IPS-20b (cell line): Measurements from ENCODE around the gene ESPNL.

Source experiments
- H3K27ac ChIP-seq: one replicate; pipeline ENCODE4 v1.5.1; 2013; ENCODE audit warnings: low read length
- H3K27me3 ChIP-seq: 2 replicates; pipeline ENCODE4 v1.6.1; 2013; ENCODE audit warnings: mild to moderate bottlenecking, low read length, inconsistent platforms; ENCODE audit not compliant: insufficient read depth
- H3K36me3 ChIP-seq: 2 replicates; pipeline ENCODE4 v1.6.1; 2013; ENCODE audit warnings: low read depth, mild to moderate bottlenecking, inconsistent platforms, low read length, moderate library complexity; ENCODE audit not compliant: insufficient read depth
- H3K4me1 ChIP-seq: 2 replicates; pipeline ENCODE4 v1.6.1; 2013; ENCODE audit warnings: mild to moderate bottlenecking, control low read depth, inconsistent platforms, low read length, moderate library complexity; ENCODE audit not compliant: insufficient read depth
- H3K4me3 ChIP-seq: 2 replicates; pipeline ENCODE4 v1.5.1; 2013; ENCODE audit warnings: mild to moderate bottlenecking, low read length, inconsistent platforms
- H3K9ac ChIP-seq: 2 replicates; pipeline ENCODE4 v1.6.1; 2013; ENCODE audit warnings: low read depth, mild to moderate bottlenecking, inconsistent platforms, low read length, moderate library complexity
- H3K9me3 ChIP-seq: 2 replicates; pipeline ENCODE4 v1.6.1; 2013; ENCODE audit warnings: mild to moderate bottlenecking, low read depth, low read length, inconsistent platforms; ENCODE audit not compliant: insufficient read depth

Gene ESPNL

DNA sequence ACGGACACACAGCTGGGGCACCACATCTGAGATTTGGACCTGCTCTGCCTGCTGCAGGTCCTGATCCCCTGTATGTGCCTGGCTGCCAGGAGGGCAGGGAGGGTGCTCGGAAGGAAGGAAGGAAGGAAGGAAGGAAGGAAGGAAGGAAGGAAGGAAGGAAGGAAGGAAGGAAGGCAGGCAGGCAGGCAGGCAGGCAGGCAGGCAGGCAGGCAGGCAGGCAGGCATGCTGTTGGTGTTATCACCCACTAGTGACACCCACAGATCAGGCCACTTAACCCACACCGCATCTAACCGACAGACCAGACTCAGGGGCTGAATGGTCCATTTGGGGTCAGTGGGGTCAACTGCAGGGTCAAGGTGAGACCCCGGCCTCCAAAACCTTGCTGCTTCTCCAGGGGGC lies 44.1 kb downstream of the ESPNL start:
- Histone ChIP-seq H3K36me3 (no peaks in the 10 kb centered on the region), H3K9me3 (no peaks in the 10 kb centered on the region)

DNA sequence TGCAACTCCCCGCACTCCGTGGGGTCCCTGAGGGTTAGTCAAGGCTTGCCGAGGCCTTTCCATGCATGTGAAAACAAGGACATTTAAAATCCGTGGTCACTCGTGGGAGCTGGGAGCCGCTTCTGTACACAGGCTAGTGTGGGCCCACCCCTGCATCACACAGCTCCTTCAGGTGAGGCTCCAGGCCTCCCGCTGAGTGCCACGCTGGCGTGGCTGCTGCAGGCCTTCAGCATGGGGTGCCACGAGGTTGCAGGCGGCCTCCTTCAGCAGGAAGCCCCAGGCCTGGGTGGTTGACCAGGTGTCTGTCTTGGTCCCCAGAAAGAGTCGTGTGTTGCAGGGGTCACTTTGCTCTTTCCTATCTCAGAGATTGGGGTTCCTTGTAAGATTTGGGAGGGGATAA lies 44.9 kb downstream of the ESPNL start:
- H3K9ac ChIP-seq = no peak overlapping the region
- H3K27ac ChIP-seq = no peak overlapping the region
- no peak overlapping the region for H3K4me3 ChIP-seq
- H3K36me3 ChIP-seq = no peaks in the 10 kb centered on the region
- no peaks in the 10 kb centered on the region for H3K4me1 ChIP-seq
- no peaks in the 10 kb centered on the region for H3K9me3 ChIP-seq
- no peaks in the 10 kb centered on the region for H3K27me3 ChIP-seq

More for the DNA sequence above, 44.1 kb downstream of the ESPNL start:
- Histone ChIP-seq H3K27me3 (no peaks in the 10 kb centered on the region), H3K9ac (no peak overlapping the region), H3K27ac (no peak overlapping the region), H3K4me3 (no peak overlapping the region), H3K4me1 (no peaks in the 10 kb centered on the region)

DNA sequence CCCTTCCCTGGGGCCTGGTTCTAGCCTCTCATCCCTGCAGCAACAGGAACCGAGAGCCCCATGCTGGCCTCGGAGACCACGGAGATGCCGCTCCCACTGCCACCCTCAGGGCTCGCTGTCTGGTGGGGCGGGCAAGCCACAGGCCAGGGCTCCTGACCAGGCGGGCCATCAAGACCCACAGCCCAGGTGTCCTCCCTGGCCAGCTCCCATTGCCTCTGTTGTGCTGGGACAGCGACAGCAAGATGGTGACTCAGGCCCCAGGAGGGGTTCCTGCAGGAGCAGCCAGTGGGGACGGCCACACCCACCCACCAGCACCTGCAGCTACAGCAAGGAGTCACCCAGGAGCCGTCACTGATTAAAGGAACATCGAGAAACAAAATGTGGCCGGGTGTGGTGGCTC lies 45.7 kb downstream of the ESPNL start:
- Histone ChIP-seq H3K36me3 (no peaks in the 10 kb centered on the region), H3K4me1 (no peaks in the 10 kb centered on the region), H3K4me3 (no peak overlapping the region), H3K27ac (no peak overlapping the region), H3K9me3 (no peaks in the 10 kb centered on the region), H3K27me3 (no peaks in the 10 kb centered on the region), H3K9ac (no peak overlapping the region)

DNA sequence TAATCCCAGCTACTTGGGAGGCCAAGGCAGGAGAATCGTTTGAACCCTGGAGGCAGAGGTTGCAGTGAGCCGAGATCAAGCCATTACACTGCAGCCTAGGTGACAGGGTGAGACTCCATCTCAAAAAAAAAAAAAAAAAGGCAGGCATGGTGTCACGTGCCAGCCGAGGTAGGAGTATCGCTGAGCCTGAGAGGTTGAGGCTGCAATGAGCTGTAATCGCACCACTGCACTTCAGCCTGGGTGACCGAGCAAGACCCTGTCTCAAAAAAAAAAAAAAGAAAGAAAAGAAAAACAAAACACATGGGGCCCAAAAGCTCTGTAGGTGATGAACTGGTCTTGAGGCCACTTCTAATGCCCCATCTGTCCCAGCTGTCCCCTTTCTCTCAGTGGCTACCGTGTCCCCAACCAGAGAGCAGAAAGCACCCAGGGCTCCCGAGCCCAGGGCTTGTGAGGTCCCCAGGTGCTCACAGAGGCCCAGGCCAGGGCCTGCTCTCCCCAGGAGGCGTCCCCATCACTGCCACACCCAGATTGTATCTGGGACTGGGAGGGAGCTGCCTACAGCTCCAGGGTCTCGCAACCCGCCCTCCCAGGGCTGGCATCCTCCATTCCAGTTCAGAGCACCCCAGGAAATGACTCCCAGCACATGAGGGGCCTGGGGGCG lies 46.9 kb downstream of the ESPNL start:
- Histone ChIP-seq H3K9me3 (no peaks in the 10 kb centered on the region), H3K4me1 (no peaks in the 10 kb centered on the region), H3K27me3 (no peaks in the 10 kb centered on the region), H3K36me3 (no peaks in the 10 kb centered on the region), H3K9ac (no peak overlapping the region), H3K4me3 (no peak overlapping the region), H3K27ac (no peak overlapping the region)

DNA sequence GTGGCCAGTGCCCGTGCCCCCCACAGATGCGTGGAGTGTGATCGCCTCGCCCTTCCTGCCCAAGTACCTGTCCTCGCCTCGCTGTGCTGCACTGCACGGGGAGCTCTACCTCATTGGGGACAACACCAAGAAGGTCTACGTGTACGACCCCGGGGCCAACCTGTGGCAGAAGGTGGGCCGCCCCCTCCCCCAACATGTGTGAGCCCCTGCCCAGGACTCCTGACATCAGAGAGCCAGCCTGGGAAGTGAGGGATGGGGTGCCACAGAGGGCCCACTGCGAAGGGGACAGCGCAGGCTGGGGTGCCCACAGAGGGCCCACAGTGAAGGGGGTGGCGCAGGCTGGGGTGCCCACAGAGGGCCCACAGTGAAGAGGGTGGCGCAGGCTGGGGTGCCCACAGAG lies 48.8 kb downstream of the ESPNL start:
- H3K36me3 ChIP-seq = no peaks in the 10 kb centered on the region
- H3K4me3 ChIP-seq = no peak overlapping the region
- H3K4me1 ChIP-seq = no peaks in the 10 kb centered on the region
- no peaks in the 10 kb centered on the region for H3K27me3 ChIP-seq
- no peaks in the 10 kb centered on the region for H3K9me3 ChIP-seq
- no peak overlapping the region for H3K9ac ChIP-seq
- H3K27ac ChIP-seq = no peak overlapping the region

DNA sequence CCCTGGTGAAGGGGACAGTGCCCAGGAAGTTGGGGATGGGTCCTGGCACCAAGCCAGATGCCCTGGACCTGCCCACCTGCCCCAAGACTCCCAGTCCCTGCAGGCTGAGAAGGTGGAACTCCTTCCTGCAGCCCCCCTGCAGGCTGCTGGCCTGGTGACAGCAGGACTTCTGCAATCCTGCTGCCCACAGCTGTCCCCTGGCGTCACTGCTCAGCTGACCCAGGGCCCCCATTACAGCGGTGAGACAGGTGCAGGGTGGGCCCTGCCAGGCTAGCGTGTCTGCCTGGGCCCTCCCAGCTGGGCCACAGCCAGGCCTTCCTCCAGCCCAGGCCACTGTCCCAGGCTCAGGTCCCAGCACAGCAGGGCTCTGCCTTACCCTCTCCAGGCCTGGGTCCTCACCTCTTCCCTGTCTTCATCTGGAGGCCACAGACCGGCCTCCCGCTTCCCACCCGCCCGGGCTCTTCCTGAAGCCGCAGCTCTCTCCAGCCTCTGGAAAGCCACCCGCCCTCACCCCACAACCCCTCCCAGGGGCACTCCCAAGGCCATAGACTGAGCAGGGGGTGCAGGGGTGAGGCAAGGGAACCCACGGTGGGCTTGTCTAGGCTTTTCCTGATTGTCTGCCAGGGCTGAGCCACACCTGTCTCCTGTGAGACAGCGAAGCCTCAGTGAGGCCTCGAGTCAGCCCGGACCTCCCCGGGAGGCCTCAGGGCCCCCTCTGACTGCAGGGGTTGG lies 49.9 kb downstream of the ESPNL start:
- H3K9ac ChIP-seq = no peak overlapping the region
- H3K4me3 ChIP-seq = no peak overlapping the region
- H3K27me3 ChIP-seq = no peaks in the 10 kb centered on the region
- H3K27ac ChIP-seq = no peak overlapping the region
- no peaks in the 10 kb centered on the region for H3K4me1 ChIP-seq
- H3K36me3 ChIP-seq = no peaks in the 10 kb centered on the region
- no peaks in the 10 kb centered on the region for H3K9me3 ChIP-seq

DNA sequence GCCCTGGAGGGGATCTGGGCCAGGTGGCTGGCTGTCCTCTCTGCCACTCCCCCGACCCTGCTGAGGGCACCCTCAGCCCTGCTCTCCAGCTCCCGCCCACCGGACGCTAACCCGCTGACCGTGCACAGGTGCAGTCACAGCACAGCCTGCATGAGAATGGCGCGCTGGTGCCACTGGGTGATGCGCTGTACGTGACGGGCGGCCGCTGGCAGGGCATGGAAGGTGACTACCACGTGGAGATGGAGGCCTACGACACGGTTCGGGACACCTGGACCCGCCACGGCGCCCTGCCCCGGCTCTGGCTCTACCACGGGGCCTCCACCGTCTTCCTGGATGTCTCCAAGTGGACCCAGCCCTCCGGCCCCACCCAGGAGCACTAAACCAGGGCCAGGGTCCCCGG lies 50.5 kb downstream of the ESPNL start:
- Histone ChIP-seq H3K9ac (no peak overlapping the region), H3K9me3 (no peaks in the 10 kb centered on the region), H3K4me1 (no peaks in the 10 kb centered on the region), H3K36me3 (no peaks in the 10 kb centered on the region), H3K27ac (no peak overlapping the region), H3K27me3 (no peaks in the 10 kb centered on the region), H3K4me3 (no peak overlapping the region)

DNA sequence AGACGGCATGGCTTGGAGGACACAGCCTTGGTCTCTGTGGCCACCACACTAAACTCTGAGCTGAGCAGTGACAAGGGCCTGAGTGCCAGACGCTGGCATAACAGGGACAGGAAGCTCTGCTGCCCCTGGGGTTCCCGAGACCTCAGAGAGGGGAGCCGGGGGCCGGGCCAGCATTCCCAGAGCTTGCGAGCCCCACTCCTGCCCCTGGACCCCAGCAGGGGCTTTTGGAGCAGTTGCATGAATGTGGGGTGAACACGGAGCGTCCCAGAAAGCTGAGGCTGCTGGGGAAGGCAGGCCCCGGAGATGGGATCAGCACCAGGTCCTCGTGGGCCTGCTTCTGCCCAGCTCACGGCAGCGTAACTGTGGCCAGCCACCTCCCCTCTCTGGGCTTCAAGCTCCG lies 51.1 kb downstream of the ESPNL start:
- Histone ChIP-seq H3K4me1 (no peaks in the 10 kb centered on the region), H3K4me3 (no peak overlapping the region), H3K36me3 (no peaks in the 10 kb centered on the region), H3K27me3 (no peaks in the 10 kb centered on the region), H3K9ac (no peak overlapping the region), H3K9me3 (no peaks in the 10 kb centered on the region), H3K27ac (no peak overlapping the region)

DNA sequence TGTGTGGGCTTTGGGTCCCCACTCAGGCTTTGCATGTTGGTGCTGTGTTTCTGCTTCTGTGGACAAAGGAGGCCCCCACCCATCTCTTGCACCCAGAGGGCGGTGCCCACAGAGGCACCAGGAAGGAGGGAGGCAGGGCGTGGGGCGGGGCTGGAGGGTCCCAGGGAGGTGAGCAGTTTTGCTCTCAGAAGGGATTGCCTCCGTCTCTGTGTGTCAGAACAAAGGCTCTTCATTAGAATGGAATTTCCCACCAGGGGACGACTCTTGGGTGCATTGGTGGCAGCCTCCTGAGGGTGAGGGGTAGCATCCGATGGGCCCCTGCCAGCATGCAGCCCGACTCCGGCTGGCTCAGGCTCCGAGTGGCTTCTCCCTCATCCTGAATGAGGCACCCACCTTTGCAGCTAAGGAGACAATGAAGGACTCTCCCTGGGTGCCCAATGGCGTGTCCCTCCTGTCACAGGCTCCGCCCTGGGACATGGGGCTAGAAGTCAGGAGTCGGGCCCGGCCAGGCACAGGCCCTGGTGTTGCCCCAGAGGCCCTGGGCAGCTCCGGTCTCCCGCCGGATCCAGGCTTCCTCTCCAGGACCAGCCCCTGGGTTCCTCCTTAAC lies 51.6 kb downstream of the ESPNL start:
- H3K9ac ChIP-seq = no peak overlapping the region
- H3K9me3 ChIP-seq = no peaks in the 10 kb centered on the region
- peaks cover 2% of the 10 kb centered on the region; the same call in 1 of the 2 replicates for H3K27me3 ChIP-seq
- no peaks in the 10 kb centered on the region for H3K4me1 ChIP-seq
- no peak overlapping the region for H3K4me3 ChIP-seq
- no peaks in the 10 kb centered on the region for H3K36me3 ChIP-seq
- H3K27ac ChIP-seq = no peak overlapping the region

DNA sequence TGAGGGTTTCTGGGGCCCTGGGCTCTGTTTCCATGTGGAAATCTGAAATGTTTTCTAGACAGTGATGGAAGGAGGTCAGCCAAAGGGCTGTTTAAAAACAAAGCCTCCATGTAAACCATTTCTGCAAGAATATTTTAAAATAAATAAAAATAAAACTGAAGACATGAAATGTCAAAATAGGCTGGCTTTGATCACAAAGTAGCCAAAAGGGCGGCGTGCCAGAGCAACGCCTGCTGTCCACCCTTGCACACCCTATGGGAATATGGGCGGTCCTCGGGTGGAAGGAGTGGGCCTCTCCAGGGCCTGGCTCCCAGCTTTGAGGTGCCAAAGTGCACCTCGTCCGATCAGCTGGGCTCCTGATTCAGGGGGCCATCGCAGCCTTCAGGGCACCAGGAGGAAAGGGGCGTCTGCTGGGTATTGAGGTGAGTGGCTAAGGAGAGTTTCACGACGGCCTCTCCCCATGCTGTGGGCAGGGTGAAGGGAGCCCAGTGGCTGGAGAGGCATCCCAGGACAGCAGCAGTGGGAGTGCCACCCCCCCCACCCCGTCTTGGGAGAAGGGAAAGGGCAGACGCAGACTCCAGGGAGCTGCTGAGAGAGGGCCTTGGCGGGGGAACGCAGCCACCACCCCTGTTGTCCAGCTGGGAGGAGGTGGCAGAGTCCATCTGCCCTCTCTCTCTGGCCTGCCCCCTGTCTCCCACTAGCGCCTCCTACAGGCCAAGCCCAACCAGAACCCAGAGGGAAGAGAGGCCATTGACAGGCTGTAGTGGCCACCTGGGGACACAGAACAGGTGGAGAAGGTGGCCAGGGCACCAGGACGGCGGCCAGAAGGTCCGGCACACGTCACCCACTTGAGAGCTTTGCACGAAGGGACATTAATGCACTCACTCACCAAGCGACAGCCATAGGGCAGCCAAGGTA lies 52.9 kb downstream of the ESPNL start:
- Histone ChIP-seq H3K4me1 (no peaks in the 10 kb centered on the region), H3K9me3 (no peaks in the 10 kb centered on the region), H3K4me3 (no peak overlapping the region), H3K27ac (no peak overlapping the region), H3K27me3 (peaks cover 15% of the 10 kb centered on the region; the same call in 1 of the 2 replicates), H3K9ac (no peak overlapping the region), H3K36me3 (no peaks in the 10 kb centered on the region)

DNA sequence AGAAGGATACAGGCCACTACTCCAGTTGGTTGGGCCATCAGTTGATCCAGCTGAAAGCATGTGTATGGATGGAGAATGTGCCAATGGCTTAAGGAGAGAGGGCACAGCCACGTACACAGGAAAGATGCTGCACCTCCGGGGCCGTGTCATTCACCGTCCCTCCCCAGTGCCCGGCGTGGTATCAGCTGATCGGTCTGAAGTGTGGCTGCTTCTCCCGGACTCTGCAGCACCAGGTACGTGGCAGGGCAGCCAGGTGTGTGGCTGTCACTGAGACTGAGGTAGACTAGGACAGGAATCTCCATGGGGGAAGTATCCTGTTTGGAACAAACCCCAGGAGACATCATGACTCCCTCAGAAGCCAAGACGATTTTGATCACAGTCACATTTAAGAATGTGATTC lies 54.4 kb downstream of the ESPNL start:
- Histone ChIP-seq H3K27me3 (peaks cover 26% of the 10 kb centered on the region), H3K9ac (no peak overlapping the region), H3K4me1 (peaks cover 3% of the 10 kb centered on the region; the same call in 1 of the 2 replicates), H3K27ac (no peak overlapping the region), H3K4me3 (no peak overlapping the region), H3K9me3 (no peaks in the 10 kb centered on the region), H3K36me3 (no peaks in the 10 kb centered on the region)
